ENCODE data around the gene AFG1L. TPM values are rescaled to one million over a fixed set of nuclear protein-coding genes. Genes with fewer than 3 reads are reported as not detected.
"Not testable (repeated sequence)": the region's sequence is repeated elsewhere in the genome, so short reads cannot be mapped to it uniquely, and the experiment has no call there.

The AFG1L gene
- total and polyA plus RNA-seq, 3 experiments from 2014 or later = 4.4 to 5.3 (median 4.4) TPM

- POLR2A ChIA-PET = no interaction called here
- no peaks in the 10 kb centered on the region for H3K27me3 Mint-ChIP-seq
- H3K9me3 Mint-ChIP-seq = no peaks in the 10 kb centered on the region
- DNase-seq = no peak
- CTCF ChIA-PET = no interaction called here
- no peak overlapping the region for H3K4me3 ChIP-seq (ENCODE audit: low read length)
- H3K27ac Mint-ChIP-seq = no peak overlapping the region
- peaks cover 8% of the 10 kb centered on the region in 3 donors for H3K4me1 Mint-ChIP-seq
- H3K4me3 Mint-ChIP-seq = no peak overlapping the region
- no peaks in the 10 kb centered on the region for H3K27me3 ChIP-seq (ENCODE audit: insufficient read depth, low read length, poor library complexity, severe bottlenecking)
- no peaks in the 10 kb centered on the region for H3K36me3 ChIP-seq (ENCODE audit: insufficient read depth, low read length)
- peaks cover 0 to 2% (median 0%) of the 10 kb centered on the region in 3 donors for H3K36me3 Mint-ChIP-seq
- H3K27ac ChIP-seq (ENCODE audit: low read depth, low read length) = no peak overlapping the region
- no peaks in the 10 kb centered on the region for H3K9me3 ChIP-seq (ENCODE audit: low read length)
- H3K4me1 ChIP-seq (ENCODE audit: insufficient read depth, low read length) = peaks cover 12% of the 10 kb centered on the region
Observed at GRCh38 chr6:108442770-108443520, 148.1 kb downstream of the AFG1L start.

GRCh38 chr6:108446629-108447150, 151.8 kb downstream of the AFG1L start:
- no peak for DNase-seq
- H3K27me3 ChIP-seq (ENCODE audit: insufficient read depth, low read length, poor library complexity, severe bottlenecking) = no peaks in the 10 kb centered on the region
- H3K9me3 Mint-ChIP-seq = no peaks in the 10 kb centered on the region
- no peaks in the 10 kb centered on the region for H3K9me3 ChIP-seq (ENCODE audit: low read length)
- peaks cover 8% of the 10 kb centered on the region in 3 donors for H3K4me1 Mint-ChIP-seq
- no peak overlapping the region for H3K27ac Mint-ChIP-seq
- H3K27ac ChIP-seq (ENCODE audit: low read depth, low read length) = no peak overlapping the region
- no peaks in the 10 kb centered on the region for H3K36me3 ChIP-seq (ENCODE audit: insufficient read depth, low read length)
- ChIA-PET CTCF (no interaction called here), POLR2A (no interaction called here)
- H3K4me3 ChIP-seq (ENCODE audit: low read length) = no peak overlapping the region
- H3K4me1 ChIP-seq (ENCODE audit: insufficient read depth, low read length) = peaks cover 12% of the 10 kb centered on the region
- no peaks in the 10 kb centered on the region for H3K27me3 Mint-ChIP-seq
- no peaks in the 10 kb centered on the region for H3K36me3 Mint-ChIP-seq
- no peak overlapping the region for H3K4me3 Mint-ChIP-seq

GRCh38 chr6:108448481-108448880, 153.6 kb downstream of the AFG1L start:
- no peaks in the 10 kb centered on the region for H3K27me3 ChIP-seq (ENCODE audit: insufficient read depth, low read length, poor library complexity, severe bottlenecking)
- ChIA-PET CTCF (no interaction called here), POLR2A (no interaction called here)
- no peak for DNase-seq
- no peaks in the 10 kb centered on the region for H3K27me3 Mint-ChIP-seq
- no peak overlapping the region for H3K4me3 ChIP-seq (ENCODE audit: low read length)
- H3K4me1 Mint-ChIP-seq = peaks cover 8 to 9% (median 9%) of the 10 kb centered on the region in 3 donors
- no peaks in the 10 kb centered on the region for H3K36me3 ChIP-seq (ENCODE audit: insufficient read depth, low read length)
- peaks cover 12% of the 10 kb centered on the region for H3K4me1 ChIP-seq (ENCODE audit: insufficient read depth, low read length)
- no peaks in the 10 kb centered on the region for H3K36me3 Mint-ChIP-seq
- H3K27ac Mint-ChIP-seq = no peak overlapping the region
- H3K27ac ChIP-seq (ENCODE audit: low read depth, low read length) = no peak overlapping the region
- no peaks in the 10 kb centered on the region for H3K9me3 ChIP-seq (ENCODE audit: low read length)
- no peak overlapping the region for H3K4me3 Mint-ChIP-seq
- no peaks in the 10 kb centered on the region for H3K9me3 Mint-ChIP-seq

GRCh38 chr6:108449717-108450116, 154.9 kb downstream of the AFG1L start:
- POLR2A ChIA-PET; H3K27ac ChIP-seq (ENCODE audit: low read depth, low read length): not testable (repeated sequence)

GRCh38 chr6:108451816-108452215, 157.0 kb downstream of the AFG1L start:
- Histone ChIP-seq H3K9me3 (ENCODE audit: low read length) (no peaks in the 10 kb centered on the region), H3K27ac (ENCODE audit: low read depth, low read length) (no peak overlapping the region), H3K4me3 (ENCODE audit: low read length) (no peak overlapping the region), H3K4me1 (ENCODE audit: insufficient read depth, low read length) (no peaks in the 10 kb centered on the region), H3K36me3 (ENCODE audit: insufficient read depth, low read length) (no peaks in the 10 kb centered on the region), H3K27me3 (ENCODE audit: insufficient read depth, low read length, poor library complexity, severe bottlenecking) (no peaks in the 10 kb centered on the region)
- no peaks in the 10 kb centered on the region for H3K27me3 Mint-ChIP-seq
- peaks cover 3 to 4% (median 3%) of the 10 kb centered on the region in 3 donors for H3K4me1 Mint-ChIP-seq
- DNase-seq = no peak
- H3K4me3 Mint-ChIP-seq = no peak overlapping the region
- POLR2A ChIA-PET = no interaction called here
- CTCF ChIA-PET = no interaction called here
- H3K27ac Mint-ChIP-seq = no peak overlapping the region
- H3K36me3 Mint-ChIP-seq = no peaks in the 10 kb centered on the region
- H3K9me3 Mint-ChIP-seq = no peaks in the 10 kb centered on the region

More at GRCh38 chr6:108449717-108450116, 154.9 kb downstream of the AFG1L start:
- H3K4me1 Mint-ChIP-seq = peaks cover 11 to 12% (median 11%) of the 10 kb centered on the region in 3 donors
- H3K9me3 ChIP-seq (ENCODE audit: low read length); H3K4me3 Mint-ChIP-seq; CTCF ChIA-PET; H3K36me3 Mint-ChIP-seq; H3K4me1 ChIP-seq (ENCODE audit: insufficient read depth, low read length); DNase-seq; H3K27me3 Mint-ChIP-seq; H3K27me3 ChIP-seq (ENCODE audit: insufficient read depth, low read length, poor library complexity, severe bottlenecking); H3K27ac Mint-ChIP-seq; H3K9me3 Mint-ChIP-seq; H3K36me3 ChIP-seq (ENCODE audit: insufficient read depth, low read length); H3K4me3 ChIP-seq (ENCODE audit: low read length): not testable (repeated sequence)

- no peak overlapping the region for H3K4me3 ChIP-seq (ENCODE audit: low read length)
- Mint-ChIP-seq H3K4me3 (no peak overlapping the region), H3K27me3 (no peaks in the 10 kb centered on the region), H3K4me1 (peaks cover 3 to 4% (median 3%) of the 10 kb centered on the region in 3 donors), H3K9me3 (no peaks in the 10 kb centered on the region), H3K27ac (no peak overlapping the region), H3K36me3 (no peaks in the 10 kb centered on the region)
- H3K27ac ChIP-seq (ENCODE audit: low read depth, low read length) = no peak overlapping the region
- H3K4me1 ChIP-seq (ENCODE audit: insufficient read depth, low read length) = no peaks in the 10 kb centered on the region
- H3K36me3 ChIP-seq (ENCODE audit: insufficient read depth, low read length) = no peaks in the 10 kb centered on the region
- ChIA-PET POLR2A (no interaction called here), CTCF (no interaction called here)
- no peak for DNase-seq
- H3K9me3 ChIP-seq (ENCODE audit: low read length) = no peaks in the 10 kb centered on the region
- H3K27me3 ChIP-seq (ENCODE audit: insufficient read depth, low read length, poor library complexity, severe bottlenecking) = no peaks in the 10 kb centered on the region
Observed at GRCh38 chr6:108452711-108453195, 157.9 kb downstream of the AFG1L start.

- no peak for DNase-seq
- Mint-ChIP-seq H3K27me3 (no peaks in the 10 kb centered on the region), H3K4me1 (peaks cover 3 to 4% (median 3%) of the 10 kb centered on the region in 3 donors), H3K4me3 (no peak overlapping the region), H3K9me3 (peaks cover 0 to 2% (median 0%) of the 10 kb centered on the region in 5 donors), H3K36me3 (peaks cover 0 to 8% (median 0%) of the 10 kb centered on the region in 3 donors), H3K27ac (no peak overlapping the region)
- ChIA-PET CTCF (no interaction called here), POLR2A (no interaction called here)
- no peaks in the 10 kb centered on the region for H3K36me3 ChIP-seq (ENCODE audit: insufficient read depth, low read length)
- no peak overlapping the region for H3K27ac ChIP-seq (ENCODE audit: low read depth, low read length)
- no peaks in the 10 kb centered on the region for H3K4me1 ChIP-seq (ENCODE audit: insufficient read depth, low read length)
- no peak overlapping the region for H3K4me3 ChIP-seq (ENCODE audit: low read length)
- H3K9me3 ChIP-seq (ENCODE audit: low read length) = no peaks in the 10 kb centered on the region
- no peaks in the 10 kb centered on the region for H3K27me3 ChIP-seq (ENCODE audit: insufficient read depth, low read length, poor library complexity, severe bottlenecking)
Observed at GRCh38 chr6:108453601-108454185, 158.8 kb downstream of the AFG1L start.

- peaks cover 0 to 8% (median 0%) of the 10 kb centered on the region in 3 donors for H3K36me3 Mint-ChIP-seq
- CTCF ChIA-PET = no interaction called here
- H3K4me1 ChIP-seq (ENCODE audit: insufficient read depth, low read length) = no peaks in the 10 kb centered on the region
- H3K36me3 ChIP-seq (ENCODE audit: insufficient read depth, low read length) = no peaks in the 10 kb centered on the region
- no peak overlapping the region for H3K4me3 Mint-ChIP-seq
- no peaks in the 10 kb centered on the region for H3K27me3 Mint-ChIP-seq
- no peaks in the 10 kb centered on the region for H3K27me3 ChIP-seq (ENCODE audit: insufficient read depth, low read length, poor library complexity, severe bottlenecking)
- POLR2A ChIA-PET = no interaction called here
- no peak overlapping the region for H3K27ac ChIP-seq (ENCODE audit: low read depth, low read length)
- peaks cover 0 to 2% (median 0%) of the 10 kb centered on the region in 5 donors for H3K9me3 Mint-ChIP-seq
- H3K4me1 Mint-ChIP-seq = peaks cover 3 to 4% (median 3%) of the 10 kb centered on the region in 3 donors
- no peak overlapping the region for H3K4me3 ChIP-seq (ENCODE audit: low read length)
- no peak for DNase-seq
- H3K27ac Mint-ChIP-seq = no peak overlapping the region
- H3K9me3 ChIP-seq (ENCODE audit: low read length) = no peaks in the 10 kb centered on the region
Observed at GRCh38 chr6:108454356-108454755, 159.5 kb downstream of the AFG1L start.
